IPS DF 4.7 (cell line): ENCODE data around the gene LRMDA.
"Not testable (repeated sequence)": the region's sequence is repeated elsewhere in the genome, so short reads cannot be mapped to it uniquely, and the experiment has no call there.

Experiments used
- DNase-seq: peaks from one replicate; pipeline ENCODE4 v3.0.0-alpha.2; 2013; ENCODE audit warnings: low spot score; ENCODE audit errors: extremely low read depth

The LRMDA gene

DNA sequence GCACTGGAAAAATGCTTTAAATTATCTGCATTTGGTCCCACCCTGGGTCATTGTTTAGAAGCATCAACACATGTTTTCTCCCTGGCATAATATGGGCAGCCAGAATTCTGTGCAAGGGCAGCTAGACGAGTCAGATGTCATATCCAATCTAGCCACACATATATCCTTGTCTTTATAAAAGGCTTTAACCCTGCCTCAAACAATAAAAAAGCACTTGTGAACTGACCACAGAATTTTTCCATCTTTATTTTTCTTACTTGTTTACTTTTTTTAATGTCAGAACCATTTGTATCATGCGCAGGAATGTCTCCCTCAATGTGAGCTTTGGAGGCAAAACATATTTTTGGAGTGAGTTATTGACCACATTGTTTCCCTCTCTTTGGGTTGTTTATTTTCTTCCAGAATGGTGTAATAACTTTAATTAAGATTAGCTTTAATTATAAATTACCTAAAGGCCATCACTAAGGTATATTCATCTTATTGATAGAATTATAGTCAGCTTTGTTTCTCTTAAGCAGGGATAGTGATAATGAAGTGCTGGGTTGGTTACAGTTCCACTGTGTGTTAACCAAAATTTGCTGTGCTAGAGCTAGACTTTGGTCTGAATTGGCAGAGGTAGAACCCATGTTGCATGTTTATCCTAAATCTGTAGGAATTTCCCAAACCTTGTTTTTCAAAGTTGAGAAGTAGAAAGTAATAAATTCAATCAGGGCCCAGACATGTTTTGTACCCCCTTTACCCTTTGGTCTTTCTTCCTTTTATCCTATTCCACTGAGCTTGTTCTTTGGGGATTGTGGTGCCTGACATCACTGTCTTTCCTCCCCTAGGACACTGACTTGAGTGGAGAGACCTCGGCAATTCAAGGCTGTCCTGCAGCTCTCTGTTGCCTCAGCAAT, 1127.8 kb downstream of the LRMDA start:
- DNase-seq = no peak

DNA sequence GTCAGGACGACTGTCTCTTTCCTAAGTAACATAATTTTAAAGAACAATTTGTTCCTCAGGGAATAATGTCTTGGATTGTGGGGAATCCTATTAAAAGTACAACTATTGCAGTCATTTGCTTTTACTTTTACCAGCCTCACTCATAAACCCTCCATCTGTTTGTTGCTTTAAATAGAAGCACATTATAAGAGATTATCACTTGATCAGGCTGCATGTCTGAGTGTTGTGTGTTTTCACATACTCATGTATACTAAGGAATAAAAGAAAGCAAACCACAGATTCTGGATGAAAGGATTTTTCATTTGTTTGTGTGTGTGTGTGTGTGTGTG, 1128.4 kb downstream of the LRMDA start:
- no peak for DNase-seq

DNA sequence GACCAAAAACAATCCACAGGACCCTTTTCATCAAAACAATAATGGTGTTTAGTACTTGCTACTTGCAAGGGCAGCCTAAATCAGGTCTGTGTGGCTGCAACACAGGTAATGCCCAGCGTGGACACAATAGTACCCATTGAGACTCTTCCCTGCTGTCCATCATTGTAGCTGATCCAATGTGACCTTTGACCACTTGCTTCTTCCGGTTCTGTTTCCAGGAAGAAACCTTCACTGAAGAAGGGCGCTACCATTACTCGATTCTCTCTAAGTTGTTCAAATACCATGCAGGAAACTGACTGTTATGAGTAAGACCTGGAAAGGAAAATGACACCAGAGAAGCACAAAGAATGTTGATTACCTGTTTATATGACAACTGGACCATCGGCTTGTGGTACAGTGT, 1128.9 kb downstream of the LRMDA start:
- no peak for DNase-seq

DNA sequence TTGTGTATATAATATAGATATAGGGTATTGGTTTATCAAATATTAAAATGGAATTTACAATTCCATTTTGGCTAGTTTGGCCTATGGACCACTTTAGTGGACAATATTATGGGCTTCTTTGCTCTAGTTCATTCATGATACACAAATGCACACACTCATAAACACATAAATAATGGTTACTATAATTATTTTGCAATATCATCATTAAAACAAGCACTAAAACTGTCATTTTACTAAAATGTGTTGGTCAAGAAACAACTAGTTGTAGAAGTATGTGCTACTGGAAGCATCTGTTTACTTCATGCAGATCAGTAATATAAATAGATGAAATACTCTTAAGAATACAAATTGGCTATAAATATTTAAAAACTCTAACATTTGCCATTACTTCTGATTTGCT, 1131.9 kb downstream of the LRMDA start:
- no peak for DNase-seq

DNA sequence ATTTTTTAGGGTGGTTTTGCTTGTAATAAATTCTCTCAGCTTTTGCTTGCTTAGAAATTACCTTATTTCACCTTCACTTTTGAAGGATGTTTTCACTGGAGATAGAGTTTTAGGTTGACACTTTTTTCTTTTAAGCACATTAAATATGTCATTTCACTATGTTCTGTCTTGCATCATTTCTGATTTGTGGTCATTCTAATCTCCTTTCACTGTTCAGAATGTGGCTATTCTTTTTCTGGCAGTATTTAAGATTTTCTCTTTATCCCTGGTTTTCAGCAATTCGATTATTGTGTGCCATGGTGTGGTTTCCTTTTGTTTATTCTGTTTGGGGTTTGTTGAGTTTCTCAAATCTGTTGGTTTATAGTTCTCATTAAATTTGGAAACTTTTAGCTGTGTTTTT, 1140.6 kb downstream of the LRMDA start:
- DNase-seq = no peak

DNA sequence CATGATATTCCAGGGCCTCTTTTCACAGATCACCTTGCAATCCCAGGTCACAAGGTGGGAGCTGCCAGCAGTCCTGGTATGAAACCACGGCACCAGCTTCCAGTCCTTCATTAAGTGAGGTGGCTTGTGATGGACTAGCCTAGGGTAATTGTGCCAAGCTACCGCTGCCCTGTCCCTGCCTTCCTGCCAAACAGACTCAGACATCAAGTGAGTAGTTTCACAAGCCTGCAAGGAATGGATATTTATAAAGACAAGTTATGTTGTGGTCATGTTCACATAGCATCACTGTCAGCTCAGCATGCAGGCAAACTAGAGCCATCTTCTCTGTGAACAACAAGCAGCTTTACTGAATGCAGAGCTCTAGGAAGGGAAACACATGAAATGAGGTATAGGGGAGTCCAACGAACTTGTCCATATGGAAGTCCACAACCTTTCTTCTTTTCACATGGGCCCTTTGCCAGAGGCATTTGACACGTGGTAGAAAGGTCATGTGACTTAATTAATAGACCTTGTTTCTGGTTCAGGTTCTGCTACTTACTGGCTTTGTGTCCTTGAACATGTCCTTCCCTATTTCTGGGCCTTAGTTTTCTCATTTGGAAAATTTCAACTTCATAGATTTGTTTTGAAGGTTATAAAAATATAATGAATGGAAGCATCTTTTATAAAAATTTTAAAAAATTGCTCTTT, 1145.0 kb downstream of the LRMDA start:
- no peak for DNase-seq

DNA sequence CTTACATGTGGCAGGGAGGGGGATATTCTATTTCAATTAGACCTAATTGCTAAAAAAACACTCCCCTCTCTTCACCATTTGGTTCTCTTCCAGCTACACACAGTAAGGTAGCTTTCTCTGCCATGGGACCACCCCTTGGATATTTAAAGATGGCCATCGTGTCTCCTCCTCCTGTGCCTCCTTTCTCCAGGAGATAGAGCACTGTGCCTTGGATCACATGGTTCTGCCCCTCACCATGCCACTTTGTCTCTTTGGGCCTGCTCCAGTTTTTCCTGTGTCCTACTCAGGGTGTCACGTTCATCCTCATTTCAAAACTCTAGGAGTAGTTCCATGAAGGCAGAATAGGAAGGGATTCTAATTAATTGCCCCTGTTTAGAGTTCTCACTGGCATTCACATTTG, 1146.0 kb downstream of the LRMDA start:
- DNase-seq = no peak

DNA sequence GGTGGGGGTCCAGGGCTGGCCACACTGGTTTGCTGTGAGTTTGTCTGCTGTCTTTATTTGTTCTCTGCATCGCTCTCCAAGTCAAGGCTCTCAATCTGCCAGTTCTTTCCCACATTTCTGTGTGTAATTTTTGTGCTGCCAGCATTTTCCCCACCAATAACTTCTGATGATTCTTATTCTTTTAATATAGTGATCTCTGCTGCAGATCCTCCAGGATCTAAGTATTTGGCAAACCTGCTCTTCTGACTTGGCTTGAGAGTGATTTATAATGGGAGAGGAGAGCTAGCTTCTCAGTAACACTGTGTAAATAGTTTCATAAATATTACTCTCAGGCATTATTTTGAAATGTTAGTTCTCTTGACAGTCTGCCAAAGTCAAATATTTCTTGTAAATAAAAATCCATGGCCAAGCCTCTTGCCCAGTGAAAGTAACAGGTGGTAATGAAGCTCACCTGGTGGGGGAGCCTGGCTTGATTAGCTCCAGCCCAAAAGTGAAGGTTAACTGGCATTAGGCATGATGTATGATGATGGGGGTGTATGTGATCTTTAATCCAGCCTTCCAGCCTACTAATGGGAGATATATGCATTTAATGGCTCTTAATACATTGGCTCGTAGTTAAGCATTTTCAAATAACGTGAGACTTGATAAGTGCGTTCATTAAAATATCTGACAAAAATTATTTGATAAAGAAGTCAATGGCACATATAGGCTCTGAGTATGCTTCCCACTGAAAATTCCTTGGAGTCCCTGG, 1150.3 kb downstream of the LRMDA start:
- no peak for DNase-seq

DNA sequence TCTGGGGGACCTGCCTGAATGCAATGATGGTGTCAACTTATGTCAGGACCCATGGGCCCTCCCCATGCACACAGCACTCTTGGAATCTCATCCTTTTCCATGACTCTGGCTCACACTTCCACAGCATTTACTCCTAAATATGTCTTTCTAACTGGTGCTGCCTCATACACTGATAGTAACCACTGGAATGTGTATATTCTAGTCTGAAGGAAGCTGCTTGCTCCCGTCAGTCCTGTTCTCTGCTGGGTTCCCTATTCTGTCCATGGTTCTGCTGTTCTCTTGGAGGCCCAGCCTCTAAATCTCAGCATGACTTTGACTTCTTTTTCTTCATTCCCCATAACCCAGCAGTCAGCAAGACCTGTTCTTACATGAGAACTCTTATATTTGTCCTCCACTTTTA, 1151.1 kb downstream of the LRMDA start:
- DNase-seq = no peak

DNA sequence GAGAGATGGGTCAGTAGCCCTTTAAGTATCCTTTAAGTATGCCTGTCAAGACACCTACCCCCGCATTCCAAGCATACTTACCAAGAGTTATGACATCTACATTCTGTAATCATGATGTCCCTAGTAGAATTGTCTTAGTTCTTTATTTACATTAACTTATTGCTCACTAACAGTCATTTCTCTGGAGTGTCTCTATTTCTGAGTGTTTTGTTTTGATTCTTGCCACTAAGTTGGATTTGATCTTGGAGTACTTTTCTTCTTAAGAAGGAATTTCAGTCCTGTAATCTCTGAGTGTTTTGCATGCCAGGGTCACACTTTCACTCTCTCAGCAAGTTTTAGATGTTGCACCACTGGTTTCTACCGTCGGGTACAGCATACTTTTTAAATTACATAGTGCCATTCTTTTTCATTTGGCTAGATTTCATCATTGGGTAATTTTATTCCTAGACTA, 1152.3 kb downstream of the LRMDA start:
- no peak for DNase-seq

DNA sequence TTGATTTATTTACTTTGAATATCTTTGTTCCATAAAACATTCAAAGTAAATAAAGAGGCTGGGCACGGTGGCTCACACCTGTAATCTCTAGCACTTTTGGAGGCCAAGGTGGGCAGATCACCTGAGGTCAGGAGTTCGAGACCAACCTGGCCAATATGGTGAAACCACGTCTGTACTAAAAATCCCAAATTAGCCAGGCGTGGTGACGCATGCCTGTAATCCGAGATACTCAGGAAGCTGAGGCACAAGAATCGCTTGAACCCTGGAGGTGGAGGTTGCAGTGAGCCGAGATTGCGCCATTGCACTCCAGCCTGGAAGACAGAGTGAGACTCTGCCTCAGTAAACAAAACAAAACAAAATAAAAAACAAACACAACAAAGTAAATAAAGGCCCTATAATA, 1153.0 kb downstream of the LRMDA start:
- not testable (repeated sequence) for DNase-seq
